ENCODE measurements around the gene TMEM120A.

GRCh38 chr7:75979759-75980429 is 14.5 kb downstream of the TMEM120A start:
- TF ChIP-seq CTCF (IDR thresholded peaks at IDR 0.05; ENCODE audit: low read depth, low read length, poor library complexity, severe bottlenecking): no peak
- no peak for TF ChIP-seq EZH2phosphoT487 (IDR thresholded peaks at IDR 0.05; ENCODE audit: borderline replicate concordance, low read length)
